LNCaP clone FGC (cell line): ENCODE results near the gene CCIN.

Source experiments
- DNase-seq: peaks from one replicate; pipeline ENCODE4 v3.0.0-alpha.2; 2011; ENCODE audit warnings: low read depth
- H3K4me3 ChIP-seq: 2 replicates; pipeline ENCODE4 v1.5.1; 2011; ENCODE audit warnings: mild to moderate bottlenecking, low read depth, low read length, control low read depth
- TF ChIP-seq, protein P1 (sequence below): IDR thresholded peaks from 2 replicates; pipeline ENCODE4 v1.5.1; 2012; ENCODE audit warnings: mild to moderate bottlenecking; ENCODE audit not compliant: control insufficient read depth, insufficient read depth; ENCODE audit errors: extremely low read depth

Gene CCIN

DNA sequence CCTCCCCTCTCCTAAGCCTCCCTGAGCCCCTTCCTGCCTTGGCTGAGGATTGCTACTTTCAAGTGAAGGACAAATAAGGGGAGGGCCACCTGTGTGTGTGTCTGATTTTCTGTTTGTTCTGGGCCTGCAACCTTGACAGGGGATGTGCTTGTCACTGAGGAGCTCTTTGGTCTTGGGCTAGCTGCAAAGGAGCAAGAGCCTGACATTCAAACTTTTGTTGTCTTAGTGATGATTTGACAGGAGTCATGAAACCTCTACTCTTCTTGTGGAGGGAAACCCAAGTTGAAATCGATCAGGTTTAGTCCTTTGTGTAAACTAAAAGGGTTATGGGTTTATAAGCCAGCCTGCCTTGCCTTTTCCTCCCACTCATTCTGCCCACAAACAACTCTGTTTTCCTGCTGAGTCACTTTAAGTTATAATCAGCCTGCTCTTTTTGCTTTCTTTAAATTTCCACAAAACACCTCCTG lies 38.4 kb downstream of the CCIN start:
- H3K4me3 ChIP-seq = no peak overlapping the region
- DNase-seq = no peak
- TF ChIP-seq, protein P1, sequence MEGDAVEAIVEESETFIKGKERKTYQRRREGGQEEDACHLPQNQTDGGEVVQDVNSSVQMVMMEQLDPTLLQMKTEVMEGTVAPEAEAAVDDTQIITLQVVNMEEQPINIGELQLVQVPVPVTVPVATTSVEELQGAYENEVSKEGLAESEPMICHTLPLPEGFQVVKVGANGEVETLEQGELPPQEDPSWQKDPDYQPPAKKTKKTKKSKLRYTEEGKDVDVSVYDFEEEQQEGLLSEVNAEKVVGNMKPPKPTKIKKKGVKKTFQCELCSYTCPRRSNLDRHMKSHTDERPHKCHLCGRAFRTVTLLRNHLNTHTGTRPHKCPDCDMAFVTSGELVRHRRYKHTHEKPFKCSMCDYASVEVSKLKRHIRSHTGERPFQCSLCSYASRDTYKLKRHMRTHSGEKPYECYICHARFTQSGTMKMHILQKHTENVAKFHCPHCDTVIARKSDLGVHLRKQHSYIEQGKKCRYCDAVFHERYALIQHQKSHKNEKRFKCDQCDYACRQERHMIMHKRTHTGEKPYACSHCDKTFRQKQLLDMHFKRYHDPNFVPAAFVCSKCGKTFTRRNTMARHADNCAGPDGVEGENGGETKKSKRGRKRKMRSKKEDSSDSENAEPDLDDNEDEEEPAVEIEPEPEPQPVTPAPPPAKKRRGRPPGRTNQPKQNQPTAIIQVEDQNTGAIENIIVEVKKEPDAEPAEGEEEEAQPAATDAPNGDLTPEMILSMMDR = no peak

DNA sequence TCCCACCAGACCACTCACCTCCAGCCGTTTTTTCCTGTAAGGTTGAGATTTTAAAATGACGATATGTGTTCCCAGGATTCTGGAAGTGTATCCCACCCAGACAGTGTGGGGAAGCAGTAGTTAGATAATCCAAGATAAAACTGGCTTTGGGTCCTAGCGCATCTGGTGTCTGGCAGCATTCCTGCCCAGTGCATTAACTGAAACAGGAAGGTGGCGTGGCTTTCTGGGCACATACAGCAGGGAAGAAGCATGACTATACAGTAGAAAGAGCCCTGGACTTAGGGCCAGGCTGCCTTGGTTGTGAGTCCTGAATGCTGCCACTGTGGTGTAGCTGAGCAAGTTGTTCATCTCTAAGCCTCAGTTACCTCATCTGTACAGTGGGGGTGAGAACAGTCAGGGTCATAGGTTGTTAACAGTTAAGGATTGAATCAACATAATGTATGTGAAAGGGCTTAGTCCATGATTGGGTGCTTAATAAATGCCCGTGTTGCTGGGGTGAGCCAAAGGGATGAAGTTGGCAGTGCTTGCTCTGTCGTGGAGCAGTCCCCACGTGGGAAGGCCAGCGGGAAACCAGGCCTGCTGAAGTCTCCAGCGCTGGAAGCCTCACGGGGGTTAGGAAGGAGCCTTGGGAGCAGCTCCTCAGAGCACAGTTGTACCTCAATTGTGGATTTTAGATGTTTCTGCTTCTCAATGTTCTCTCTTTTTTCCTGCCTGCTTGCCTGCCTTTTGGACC lies 39.5 kb downstream of the CCIN start:
- no peak for DNase-seq
- TF ChIP-seq, protein P1 = no peak
- H3K4me3 ChIP-seq = no peak overlapping the region

DNA sequence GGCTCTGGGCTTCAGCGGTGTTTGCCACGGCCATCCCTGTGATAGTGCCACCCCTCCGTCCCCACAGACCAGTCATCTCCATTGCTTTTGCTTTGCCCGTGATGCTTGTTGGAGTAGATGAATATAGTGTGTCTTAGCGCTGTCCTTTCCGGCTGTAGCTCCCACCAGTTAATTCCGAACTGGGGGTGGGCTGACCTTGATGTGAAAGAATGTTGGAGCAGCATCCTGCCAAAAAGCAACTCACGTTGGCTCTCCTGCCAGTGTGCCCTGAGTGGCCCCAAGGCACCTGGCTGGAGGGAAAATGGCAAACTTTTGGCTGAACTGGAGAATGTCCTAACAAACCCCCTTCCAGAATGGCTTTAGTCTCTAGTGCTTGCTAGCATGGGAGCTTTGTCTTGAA lies 41.5 kb downstream of the CCIN start:
- TF ChIP-seq, protein P1 = no peak
- no peak for DNase-seq
- no peak overlapping the region for H3K4me3 ChIP-seq

DNA sequence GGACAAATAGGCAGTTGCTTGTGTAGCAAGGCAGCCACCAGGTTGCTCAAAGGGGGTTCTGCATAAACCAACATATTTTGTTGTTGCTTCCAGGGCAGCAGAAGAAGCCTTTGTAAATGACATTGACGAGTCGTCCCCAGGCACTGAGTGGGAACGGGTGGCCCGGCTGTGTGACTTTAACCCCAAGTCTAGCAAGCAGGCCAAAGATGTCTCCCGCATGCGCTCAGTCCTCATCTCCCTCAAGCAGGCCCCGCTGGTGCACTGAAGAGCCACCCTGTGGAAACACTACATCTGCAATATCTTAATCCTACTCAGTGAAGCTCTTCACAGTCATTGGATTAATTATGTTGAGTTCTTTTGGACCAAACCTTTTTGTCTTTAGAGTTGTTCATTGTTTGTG lies 42.3 kb downstream of the CCIN start:
- no peak for DNase-seq
- no peak overlapping the region for H3K4me3 ChIP-seq
- TF ChIP-seq, protein P1 = no peak

DNA sequence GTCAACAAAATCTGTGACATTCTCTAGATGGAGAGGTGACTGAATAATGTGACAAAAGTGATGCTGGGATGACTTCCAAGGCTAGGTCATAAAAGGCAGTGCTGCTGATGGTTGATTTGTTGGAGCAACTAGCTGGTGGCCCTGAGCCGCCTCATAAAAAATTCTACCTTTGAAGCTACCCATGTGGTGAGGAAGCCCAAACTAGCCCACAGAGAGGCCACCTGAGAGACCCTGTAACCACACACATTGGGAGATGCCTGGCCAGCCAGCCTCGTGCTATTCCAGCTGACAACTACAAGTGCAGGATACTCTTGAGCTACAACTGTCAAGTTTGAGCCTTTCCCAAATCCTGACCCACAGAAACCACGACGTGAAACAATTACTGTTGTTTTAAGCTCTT lies 44.2 kb downstream of the CCIN start:
- TF ChIP-seq, protein P1 = no peak
- no peak for DNase-seq
- H3K4me3 ChIP-seq = no peak overlapping the region

DNA sequence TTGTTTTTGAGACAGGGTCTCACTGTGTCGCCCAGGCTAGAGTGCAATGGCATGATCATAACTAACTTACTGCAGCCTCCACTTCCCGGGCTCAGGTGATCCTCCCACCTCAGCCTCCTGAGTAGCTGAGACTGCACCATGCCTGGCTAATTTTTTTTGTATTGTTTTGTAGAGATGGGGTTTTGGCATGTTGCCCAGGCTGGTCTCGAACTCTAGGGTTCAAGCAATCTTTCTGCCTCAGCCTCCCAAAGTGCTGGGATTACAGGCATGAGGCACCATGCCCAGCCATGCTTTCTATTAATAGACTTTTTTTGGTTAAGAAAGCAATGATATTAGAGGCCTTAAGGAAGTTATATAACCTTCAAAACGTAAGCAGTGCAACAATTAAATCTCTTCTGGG lies 44.8 kb downstream of the CCIN start:
- TF ChIP-seq, protein P1 = no peak
- DNase-seq = no peak
- no peak overlapping the region for H3K4me3 ChIP-seq

DNA sequence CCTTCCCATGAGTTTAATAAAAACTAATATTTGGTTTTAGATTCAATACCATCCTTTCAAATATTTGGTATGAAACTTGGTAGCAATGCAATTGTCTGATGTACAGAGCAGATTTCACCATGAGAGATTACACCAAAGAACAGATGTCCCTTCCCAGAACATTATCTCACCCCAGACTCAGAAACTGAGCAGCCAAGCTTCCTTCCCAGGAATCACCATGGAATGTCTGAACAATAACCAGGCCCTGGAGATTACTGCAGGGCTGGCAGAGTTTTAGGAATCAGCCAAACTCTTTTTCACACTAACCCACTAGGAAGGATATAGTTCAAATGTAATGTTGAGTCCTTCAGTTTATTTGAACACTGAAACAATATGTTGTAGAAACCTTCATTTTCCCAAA lies 45.4 kb downstream of the CCIN start:
- TF ChIP-seq, protein P1 = no peak
- no peak for DNase-seq
- no peak overlapping the region for H3K4me3 ChIP-seq
